ENCODE data around the gene ICA1. TPM values are rescaled to one million over a fixed set of nuclear protein-coding genes. Genes with fewer than 3 reads are reported as not detected.
"Not testable (repeated sequence)": the region's sequence is repeated elsewhere in the genome, so short reads cannot be mapped to it uniquely, and the experiment has no call there.

ICA1 gene

DNA sequence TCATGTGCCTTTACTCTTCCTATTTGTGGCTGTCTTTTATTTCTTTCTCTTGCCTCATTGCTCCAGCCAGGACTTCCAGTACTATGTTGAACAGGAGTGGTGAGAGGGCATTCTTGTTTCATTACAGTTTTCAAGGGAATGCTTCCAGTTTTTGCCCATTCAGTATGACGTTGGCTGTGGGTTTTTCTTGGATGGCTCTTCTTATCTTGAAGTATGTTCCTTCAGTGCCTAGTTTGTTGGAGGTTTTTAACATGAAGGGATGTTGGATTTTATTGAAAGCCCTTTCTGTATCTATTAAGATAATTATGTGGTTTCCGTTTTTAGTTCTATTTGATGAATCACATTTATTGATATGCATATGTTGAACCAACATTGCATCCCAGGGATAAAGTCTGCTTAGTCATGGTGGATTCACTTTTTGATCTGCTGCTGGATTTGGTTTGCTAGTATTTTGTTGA lies 196.6 kb downstream of the ICA1 start:
- Histone ChIP-seq H3K27me3 (ENCODE audit: control insufficient read depth, insufficient read depth, low read length) (no peaks in the 10 kb centered on the region), H3K36me3 (ENCODE audit: insufficient read depth, low read length) (no peaks in the 10 kb centered on the region), H3K4me2 (ENCODE audit: low read length) (peak overlapping the region; percentile 27), H3K9ac (ENCODE audit: low read depth, low read length) (peak overlapping the region; percentile 61), H3K4me3 (ENCODE audit: low read length) (no peak overlapping the region), H3K9me3 (replicated peaks; ENCODE audit: low read length) (no peaks in the 10 kb centered on the region), H3K4me1 (ENCODE audit: control insufficient read depth, insufficient read depth, low read length) (peaks cover 29% of the 10 kb centered on the region)

DNA sequence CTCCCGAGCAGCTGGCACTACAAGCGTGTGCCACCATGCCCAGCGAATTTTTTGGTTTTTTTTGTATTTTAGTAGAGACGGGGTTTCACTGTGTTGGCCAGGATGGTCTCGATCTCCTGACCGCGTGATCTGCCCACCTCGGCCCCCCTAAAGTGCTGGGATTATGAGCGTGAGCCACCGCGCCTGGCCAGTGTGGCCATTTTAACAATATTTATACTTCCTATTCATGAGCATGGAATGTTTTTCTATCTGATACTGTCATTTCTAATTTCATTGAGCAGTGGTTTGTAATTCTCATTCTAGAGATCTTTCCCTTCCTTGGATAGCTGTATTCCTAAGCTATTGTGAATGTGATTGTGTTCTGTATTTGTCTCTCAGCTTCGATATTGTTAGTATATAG lies 197.1 kb downstream of the ICA1 start:
- H3K27me3 ChIP-seq (ENCODE audit: control insufficient read depth, insufficient read depth, low read length) = no peaks in the 10 kb centered on the region
- peak overlapping the region; percentile 27 for H3K4me2 ChIP-seq (ENCODE audit: low read length)
- no peaks in the 10 kb centered on the region for H3K9me3 ChIP-seq (replicated peaks; ENCODE audit: low read length)
- H3K4me3 ChIP-seq (ENCODE audit: low read length) = no peak overlapping the region
- peak overlapping the region; percentile 61 for H3K9ac ChIP-seq (ENCODE audit: low read depth, low read length)
- no peaks in the 10 kb centered on the region for H3K36me3 ChIP-seq (ENCODE audit: insufficient read depth, low read length)
- peaks cover 29% of the 10 kb centered on the region for H3K4me1 ChIP-seq (ENCODE audit: control insufficient read depth, insufficient read depth, low read length)

DNA sequence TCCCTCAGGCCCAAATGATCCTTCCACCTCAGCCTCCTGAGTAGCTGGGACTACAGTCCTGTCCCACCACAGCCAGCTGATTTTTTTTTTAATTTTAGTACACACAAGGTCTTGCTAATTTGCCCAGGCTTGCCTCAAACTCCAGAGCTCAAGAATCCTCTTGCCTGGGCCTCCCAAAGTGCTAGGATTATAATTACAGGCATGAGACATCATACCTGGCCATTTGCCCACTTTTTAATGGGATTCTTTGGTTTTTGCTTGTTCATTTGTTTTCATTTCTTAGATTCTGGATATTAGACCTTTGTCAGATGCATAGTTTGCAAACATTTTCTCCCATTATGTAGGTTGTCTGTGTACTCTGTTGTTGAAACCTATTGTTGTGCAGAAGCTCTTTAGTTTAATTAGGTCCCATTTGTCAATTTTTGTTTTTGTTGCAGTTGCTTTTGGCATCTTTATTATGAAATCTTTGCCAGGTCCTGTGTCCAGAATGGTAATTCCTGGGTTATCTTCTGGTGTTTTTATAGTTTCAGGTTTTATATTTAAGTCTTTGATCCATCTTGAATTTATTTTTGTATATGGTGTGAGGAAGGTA lies 198.2 kb downstream of the ICA1 start:
- Histone ChIP-seq H3K27me3 (ENCODE audit: control insufficient read depth, insufficient read depth, low read length) (no peaks in the 10 kb centered on the region), H3K36me3 (ENCODE audit: insufficient read depth, low read length) (no peaks in the 10 kb centered on the region), H3K4me3 (ENCODE audit: low read length) (no peak overlapping the region), H3K4me2 (ENCODE audit: low read length) (no peak overlapping the region), H3K9ac (ENCODE audit: low read depth, low read length) (no peak overlapping the region), H3K4me1 (ENCODE audit: control insufficient read depth, insufficient read depth, low read length) (peaks cover 29% of the 10 kb centered on the region), H3K9me3 (replicated peaks; ENCODE audit: low read length) (no peaks in the 10 kb centered on the region)

DNA sequence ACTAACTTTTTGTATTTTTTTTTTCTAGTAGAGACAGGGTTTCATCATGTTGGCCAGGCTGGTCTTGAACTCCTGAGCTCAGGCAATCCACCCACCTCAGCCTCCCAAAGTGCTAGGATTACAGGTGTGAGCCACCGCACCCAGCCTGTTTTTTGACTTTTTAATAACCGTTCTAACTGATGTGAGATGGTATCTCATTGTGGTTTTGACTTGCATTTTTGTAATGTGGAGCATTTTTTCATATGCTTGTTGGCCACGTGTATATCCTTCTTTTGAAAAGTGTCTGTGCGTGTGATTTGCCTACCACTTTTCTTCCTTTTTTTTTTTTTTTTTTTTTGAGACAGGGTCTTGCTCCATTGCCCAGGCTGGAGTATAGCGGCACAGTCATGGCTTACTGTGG lies 198.7 kb downstream of the ICA1 start:
- H3K4me2 ChIP-seq (ENCODE audit: low read length); H3K9me3 ChIP-seq (replicated peaks; ENCODE audit: low read length); H3K9ac ChIP-seq (ENCODE audit: low read depth, low read length); H3K36me3 ChIP-seq (ENCODE audit: insufficient read depth, low read length); H3K27me3 ChIP-seq (ENCODE audit: control insufficient read depth, insufficient read depth, low read length); H3K4me3 ChIP-seq (ENCODE audit: low read length): not testable (repeated sequence)
- H3K4me1 ChIP-seq (ENCODE audit: control insufficient read depth, insufficient read depth, low read length) = peaks cover 29% of the 10 kb centered on the region

Small RNA genes within 50 kb of the gene (small RNA-seq; reads per million reads assigned to genes)
- gene AC007009.1 = not detected
